Myocyte (in vitro differentiated cells): ENCODE results near the gene MDC1. TPM values are rescaled to one million over a fixed set of nuclear protein-coding genes. Genes with fewer than 3 reads are reported as not detected.
A peak's percentile ranks its signal among the peaks of the same experiment; 100 is the strongest.
"Not testable (repeated sequence)": the region's sequence is repeated elsewhere in the genome, so short reads cannot be mapped to it uniquely, and the experiment has no call there.

Experiments used
- DNase-seq: peaks from one replicate; pipeline ENCODE4 v3.0.0-alpha.2; 2012; ENCODE audit warnings: low read depth
- total RNA-seq: library from RNA; depleted of rRNA; stranded (reverse); fragments of >200 nt; gene quantifications from 2 replicates; pipeline ENCODE4 v1.2.3, GENCODE V29; 2014

The MDC1 gene
- total RNA-seq, 1 donor from 2014 or later: 8.0 TPM

DNA sequence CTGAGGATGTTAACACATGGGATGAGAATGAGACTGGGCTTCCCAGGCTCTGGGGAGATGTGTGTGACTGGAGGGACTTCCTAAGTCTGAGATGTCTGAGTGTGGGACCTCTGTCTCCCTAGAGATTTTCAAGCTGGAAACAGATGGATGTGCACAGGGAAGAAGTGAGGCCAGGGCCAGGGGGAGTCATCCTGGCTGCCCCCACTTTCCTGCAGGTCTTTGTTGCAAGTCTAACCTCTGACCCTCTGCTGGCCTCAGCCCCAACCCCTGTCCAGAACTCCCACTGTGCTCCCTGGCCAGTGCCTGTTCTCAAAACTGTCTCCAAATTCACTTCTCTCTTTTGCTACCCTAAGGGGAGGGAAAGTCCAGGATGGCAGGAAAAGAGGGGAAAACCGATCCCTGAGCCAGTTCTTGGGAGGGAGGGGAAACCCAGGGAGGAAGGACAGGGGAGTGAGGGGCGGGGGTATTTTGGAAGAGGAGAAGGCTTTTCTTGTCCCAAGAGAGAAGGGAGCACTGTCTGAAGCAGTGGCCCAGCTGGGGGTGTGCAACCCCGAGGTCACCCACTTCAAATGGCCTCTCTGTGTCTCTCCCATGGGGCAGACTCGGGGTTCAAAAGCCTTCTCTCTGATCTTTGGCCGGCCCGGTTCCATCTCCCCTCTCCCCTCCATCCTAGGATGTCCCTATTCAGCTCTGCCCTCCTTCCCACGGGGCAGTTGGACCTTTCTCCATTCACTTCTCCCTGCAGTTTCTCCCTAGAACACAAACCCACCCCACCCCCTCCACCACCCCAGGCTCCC, 33.7 kb downstream of the MDC1 start:
- no peak for DNase-seq

DNA sequence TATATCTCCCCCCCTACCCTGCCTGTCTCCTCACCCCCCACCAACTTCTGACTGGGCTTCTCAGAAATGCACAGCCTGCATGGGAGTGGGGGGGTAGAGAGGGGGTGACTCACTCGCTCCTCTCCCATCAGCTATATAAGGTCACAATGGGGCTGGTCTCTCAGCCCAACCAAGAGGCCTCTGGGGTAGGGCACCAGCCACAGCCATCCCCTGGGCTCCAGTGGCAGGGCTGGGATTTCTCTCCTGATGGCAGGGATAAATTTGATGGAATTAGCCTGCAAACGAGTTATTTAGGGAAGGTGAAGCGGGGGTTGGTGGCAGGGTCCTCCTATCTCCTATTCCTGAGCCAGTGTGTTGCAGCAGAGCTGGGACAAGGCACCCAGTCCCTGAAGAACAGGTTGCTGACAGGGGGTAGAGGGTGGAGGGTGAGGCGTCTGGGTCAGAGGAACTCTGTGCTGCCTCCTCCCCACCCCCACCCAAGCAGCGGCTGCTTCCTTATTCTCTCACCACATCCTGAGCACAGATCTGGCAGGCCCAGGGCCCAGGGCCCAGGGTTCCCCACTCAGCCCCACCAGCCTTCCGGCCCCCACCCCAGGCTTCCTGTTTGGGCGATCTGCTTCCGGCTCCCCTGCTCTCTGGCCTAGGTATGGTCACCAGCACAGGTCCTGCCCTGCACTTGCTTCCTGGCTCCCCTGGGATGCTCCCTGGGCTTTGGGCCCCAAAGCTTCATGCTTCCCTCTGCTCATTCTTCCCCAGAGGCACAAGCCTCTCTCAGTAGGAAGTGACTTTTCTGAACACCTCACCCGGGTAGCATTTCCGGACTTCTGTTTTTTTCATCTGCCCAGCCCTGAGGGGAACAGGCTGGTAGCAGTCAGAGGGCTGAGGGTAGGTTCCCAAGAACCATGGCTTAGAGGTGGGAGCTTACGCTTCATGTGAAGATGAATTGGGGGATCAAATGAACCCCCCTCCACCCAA, 34.7 kb downstream of the MDC1 start:
- DNase-seq: peak; percentile 85

DNA sequence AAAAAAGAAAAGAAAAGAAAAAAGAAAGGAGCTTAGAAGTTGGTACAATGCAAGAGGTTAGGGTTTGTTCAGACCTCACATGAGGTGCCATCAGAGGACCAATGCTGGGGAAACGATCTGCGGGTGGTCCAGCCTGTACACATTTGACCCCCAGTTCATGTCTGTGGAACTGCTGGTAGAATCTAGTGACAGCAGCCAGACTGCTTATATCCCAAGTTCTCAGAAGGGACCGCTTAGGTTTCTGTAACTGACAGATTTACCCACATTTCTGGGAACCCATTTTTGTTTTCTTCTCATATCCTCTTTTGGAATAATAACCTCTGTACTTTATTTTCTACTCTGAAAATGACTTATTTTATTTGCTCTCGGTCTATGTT, 35.3 kb downstream of the MDC1 start:
- no peak for DNase-seq

DNA sequence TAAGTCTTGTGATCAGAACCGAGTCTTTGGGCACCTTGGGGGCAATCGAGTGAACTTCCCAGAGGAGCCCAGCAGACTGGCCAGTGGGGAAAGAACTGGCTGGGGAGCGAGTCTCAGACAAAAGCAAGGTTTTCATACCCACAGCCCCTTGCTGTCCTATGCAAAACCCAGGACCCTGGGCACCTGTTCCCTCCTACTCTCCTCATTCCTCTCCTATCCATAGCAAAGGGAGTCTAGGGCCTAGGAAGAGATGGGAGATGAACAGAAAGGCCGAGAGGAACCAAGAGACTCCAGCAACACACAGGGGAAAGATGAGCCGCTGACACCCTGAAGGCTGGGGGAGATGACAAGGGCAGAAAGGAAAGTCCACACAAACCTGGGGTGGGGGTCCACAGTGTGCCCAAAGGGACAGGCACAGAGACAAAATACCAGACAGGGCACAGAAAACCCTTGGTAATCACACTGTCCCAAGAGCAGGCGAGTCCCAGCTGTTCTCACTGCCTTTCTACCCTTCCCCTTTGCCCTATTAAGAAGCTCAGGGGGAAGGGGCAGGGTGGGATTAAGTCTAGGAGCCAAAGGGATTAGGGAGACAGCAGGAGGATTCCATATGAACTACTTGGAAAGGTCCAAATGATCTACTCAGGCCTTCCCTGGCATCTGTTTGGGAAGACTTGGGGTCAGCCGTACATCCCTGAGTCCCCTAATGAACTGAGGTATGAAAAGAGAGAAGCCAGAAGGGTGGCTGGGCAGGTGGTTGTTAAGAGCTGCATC, 37.1 kb downstream of the MDC1 start:
- DNase-seq: no peak

DNA sequence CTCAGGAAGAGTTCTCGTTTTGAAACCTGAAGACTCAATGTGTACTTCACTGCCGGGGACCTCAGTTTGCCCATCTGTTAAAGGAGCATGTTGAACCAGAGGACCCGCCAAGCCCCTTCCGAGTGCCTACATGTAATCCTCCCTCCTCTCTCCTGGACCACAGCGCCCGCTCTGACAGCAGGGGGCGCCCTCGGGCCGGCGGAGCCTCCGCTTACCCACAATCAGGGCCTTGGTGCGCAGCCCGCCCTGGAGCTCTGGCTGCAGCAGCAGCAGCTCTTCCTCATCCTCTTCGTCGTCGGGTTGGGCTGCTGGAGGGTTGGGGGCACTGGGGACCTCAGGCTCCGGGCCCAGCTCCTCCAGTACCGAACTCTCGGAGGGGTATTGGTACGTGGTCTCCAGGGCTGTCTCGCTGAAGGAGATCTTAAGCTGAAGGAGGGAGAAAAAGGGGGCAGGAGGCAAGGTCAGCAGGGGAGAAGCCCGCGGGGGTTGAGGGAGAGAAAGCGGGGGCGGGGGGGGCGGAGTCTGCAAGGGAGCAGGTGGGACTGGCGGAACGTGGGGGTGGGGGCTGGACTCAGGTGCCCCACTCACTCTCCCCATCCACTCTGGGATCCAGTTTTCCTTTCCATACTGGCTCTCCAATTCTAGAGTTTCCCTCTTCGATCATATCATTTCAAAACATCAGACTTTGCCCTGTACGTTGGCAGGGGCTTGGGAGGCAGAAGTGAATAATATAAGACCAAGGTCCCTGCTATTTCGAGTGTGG, 37.9 kb downstream of the MDC1 start:
- peak; percentile 73 for DNase-seq

DNA sequence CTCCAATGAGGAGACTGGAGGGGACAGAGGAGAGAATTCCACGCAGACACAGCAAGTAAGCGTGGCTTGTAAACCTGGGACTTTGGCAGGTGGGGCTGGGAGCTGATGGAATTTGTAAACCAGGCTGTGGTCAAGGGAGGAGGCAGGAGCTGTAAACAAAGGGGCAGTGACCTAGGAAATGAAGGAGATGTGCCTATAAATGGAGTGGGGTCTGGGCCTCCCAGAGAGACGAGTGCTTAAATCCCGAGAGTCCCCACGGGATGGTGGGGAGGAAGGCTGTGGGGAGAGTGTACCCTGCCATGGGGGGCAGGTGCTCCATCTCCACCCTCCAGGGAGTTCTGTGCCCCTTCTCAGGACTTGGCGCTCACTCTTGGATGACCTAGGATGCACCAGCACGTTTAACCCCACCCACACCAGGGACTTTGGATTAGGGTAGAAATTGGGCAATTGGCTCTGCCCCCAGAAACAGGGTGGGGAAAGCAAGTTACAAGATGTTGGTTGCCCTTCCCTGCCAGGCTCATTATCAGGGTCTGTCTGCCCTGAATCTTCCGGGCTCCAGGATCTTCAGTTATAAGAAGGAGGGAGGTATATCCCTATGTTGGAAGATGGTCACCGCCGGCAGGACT, 40.3 kb downstream of the MDC1 start:
- no peak for DNase-seq

GRCh38 chr6:30672445-30673253, 44.4 kb downstream of the MDC1 start, which contains the start of gene DHX16:
Gene DHX16, minus strand, starts transcription at chr6:30673006. Its CDS starts 165 bp downstream, at chr6:30672841.
- DNase-seq: peak; percentile 99

- no peak for DNase-seq
Observed at GRCh38 chr6:30670760-30671527, 46.1 kb downstream of the MDC1 start.

- DNase-seq: not testable (repeated sequence)
Observed at GRCh38 chr6:30666300-30666699, 50.8 kb downstream of the MDC1 start.

DNA sequence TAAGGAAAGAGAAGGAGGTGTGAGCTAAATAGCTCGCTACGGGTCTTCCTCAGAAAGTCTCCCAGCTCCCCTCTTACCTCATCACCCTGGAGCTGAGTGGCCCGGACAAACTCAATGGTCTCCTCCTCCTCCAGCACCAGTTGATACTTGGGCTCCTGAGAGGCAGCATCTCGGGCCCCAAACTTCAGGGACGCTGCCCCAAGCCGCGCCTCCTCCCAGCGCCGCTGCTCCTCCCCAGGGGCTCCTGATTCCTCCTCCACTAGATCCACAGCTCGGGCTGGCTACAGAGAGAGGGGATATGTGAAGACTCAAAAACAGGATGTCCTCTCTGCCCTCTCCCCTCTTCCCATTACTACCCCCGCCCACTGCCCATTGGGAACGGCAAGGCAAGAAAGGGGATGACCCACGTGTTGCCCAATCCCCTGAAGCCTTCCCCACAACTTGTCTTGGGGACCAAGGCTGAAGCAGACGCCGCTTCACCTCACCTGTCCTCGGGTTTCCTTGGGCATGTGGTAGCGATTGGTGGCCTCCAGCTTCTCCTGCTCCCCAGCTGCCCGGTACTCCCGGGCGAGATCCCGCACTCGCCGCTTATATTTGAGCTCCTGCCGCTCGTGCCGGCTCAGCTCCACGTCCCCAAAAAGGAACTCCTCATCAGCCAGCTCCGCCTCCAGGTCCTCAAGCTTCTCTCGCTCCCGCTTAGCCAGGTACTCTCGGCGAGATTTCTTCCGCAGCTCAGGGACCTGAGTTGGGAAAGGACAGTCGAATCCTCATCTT, 51.9 kb downstream of the MDC1 start:
- no peak for DNase-seq

GRCh38 chr6:30657922-30658321, 59.2 kb downstream of the MDC1 start:
- not testable (repeated sequence) for DNase-seq

DNA sequence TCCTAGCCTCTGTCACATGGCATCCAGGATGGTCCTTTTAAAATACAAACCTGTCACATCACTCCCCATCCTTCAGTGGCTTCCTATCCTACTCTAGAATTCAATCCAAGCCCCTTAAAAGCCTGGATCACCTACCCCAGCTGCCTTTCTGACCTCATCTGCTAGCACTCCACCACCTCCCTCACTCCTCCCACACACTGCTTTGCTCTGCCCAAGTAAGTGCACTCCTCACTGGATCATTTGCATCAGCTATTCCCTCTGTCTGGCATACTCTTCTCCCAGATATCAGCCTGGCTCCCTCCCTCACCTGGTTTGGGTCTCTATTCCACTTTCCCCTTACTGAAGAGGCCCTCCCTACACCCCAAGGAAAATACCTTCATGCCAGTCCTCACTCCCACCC, 59.6 kb downstream of the MDC1 start:
- no peak for DNase-seq

DNA sequence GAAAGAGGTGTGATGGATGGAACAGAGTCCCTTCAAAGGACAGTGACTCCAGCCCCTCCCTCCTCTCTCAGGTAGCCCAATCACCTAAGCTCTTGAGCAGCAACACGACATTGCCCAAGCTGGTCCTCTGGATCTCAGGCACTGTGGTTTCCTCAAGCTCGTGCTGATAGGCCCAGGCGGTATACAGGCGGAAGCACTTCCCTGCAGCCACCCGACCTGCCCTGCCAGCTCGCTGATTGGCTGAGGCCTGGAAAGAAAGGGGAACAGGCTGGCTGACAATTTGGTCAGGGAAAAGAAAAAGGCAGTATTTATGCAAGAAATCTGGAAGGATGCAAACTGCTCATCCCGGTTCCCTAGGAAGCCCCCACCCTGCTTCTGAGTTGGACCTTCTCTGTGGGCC, 60.6 kb downstream of the MDC1 start:
- DNase-seq: no peak

DNA sequence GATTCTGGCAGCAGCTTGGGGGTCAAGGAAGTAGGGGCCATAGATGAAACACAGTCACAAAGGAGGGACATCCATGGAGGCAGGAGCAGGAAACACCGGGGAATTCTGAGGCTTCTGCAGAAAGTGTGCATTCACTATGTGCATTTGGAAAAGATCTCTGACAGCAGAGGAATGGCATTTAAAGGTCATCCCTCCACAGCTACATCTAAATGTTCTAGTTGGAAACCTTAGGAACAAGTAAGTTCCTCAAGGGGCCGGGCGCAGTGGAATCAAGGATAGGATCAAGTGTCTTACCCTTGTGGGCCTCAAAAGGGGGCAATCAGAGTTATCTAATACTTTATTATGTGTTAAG, 61.4 kb downstream of the MDC1 start:
- DNase-seq: no peak

- DNase-seq: no peak
Observed at GRCh38 chr6:30654798-30655742, 62.0 kb downstream of the MDC1 start.

GRCh38 chr6:30651143-30651542, 65.9 kb downstream of the MDC1 start:
- DNase-seq: no peak
